ENCODE results near the gene AGMO. TPM values are rescaled to one million over a fixed set of nuclear protein-coding genes. Genes with fewer than 3 reads are reported as not detected.
A peak's percentile ranks its signal among the peaks of the same experiment; 100 is the strongest.

AGMO gene
- total RNA-seq (2021; ENCODE audit: unreplicated experiment) (not detected), Bru-seq, nascent RNA (percentile 4 among the genes with signal in this experiment), BruChase-seq, experiment 1, labeled RNA remaining after a 2-hour chase (percentile 8 among the genes with signal in this experiment), BruChase-seq, experiment 2, labeled RNA remaining after a 6-hour chase (percentile 7 among the genes with signal in this experiment)
- polyA plus RNA-seq (2012; ENCODE audit: insufficient read length): not detected
- long read RNA-seq: 0 reads

DNA sequence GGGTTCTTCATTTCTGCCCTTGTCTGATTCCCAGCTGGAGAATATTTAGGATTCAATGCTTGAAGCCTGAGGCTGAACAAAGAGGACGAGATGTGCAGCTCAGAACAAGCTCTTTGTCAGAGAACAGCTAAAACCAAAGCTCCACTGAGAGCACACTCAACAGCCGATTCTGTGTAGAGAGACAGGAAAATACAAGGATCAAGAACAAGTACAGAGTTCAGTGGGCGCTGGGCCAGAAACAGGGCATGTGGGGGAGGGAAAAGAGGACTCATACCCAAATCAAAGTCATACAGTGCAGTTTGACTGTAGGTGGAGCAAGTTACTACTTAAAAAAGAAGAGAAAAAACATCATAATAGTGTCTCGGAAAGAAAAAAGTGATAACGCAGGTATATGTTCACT is at the start of gene AGMO:
Gene AGMO (minus strand): TSS at position 181 of the 400 bp plus-strand sequence.
- TF ChIP-seq TCF7L2 (IDR thresholded peaks at IDR 0.05; ENCODE audit: low read depth, low read length): no peak
- TF ChIP-seq, protein P1, sequence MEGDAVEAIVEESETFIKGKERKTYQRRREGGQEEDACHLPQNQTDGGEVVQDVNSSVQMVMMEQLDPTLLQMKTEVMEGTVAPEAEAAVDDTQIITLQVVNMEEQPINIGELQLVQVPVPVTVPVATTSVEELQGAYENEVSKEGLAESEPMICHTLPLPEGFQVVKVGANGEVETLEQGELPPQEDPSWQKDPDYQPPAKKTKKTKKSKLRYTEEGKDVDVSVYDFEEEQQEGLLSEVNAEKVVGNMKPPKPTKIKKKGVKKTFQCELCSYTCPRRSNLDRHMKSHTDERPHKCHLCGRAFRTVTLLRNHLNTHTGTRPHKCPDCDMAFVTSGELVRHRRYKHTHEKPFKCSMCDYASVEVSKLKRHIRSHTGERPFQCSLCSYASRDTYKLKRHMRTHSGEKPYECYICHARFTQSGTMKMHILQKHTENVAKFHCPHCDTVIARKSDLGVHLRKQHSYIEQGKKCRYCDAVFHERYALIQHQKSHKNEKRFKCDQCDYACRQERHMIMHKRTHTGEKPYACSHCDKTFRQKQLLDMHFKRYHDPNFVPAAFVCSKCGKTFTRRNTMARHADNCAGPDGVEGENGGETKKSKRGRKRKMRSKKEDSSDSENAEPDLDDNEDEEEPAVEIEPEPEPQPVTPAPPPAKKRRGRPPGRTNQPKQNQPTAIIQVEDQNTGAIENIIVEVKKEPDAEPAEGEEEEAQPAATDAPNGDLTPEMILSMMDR (IDR thresholded peaks at IDR 0.05): no peak
- TF ChIP-seq REST (IDR thresholded peaks at IDR 0.05; ENCODE audit: insufficient read depth in 1 of 2, low read depth in 2 of 2, low read length in 1 of 2): no peak
- TF ChIP-seq POLR2AphosphoS5 (IDR thresholded peaks at IDR 0.05; ENCODE audit: low read depth, low read length): no peak
- TF ChIP-seq SIN3A (IDR thresholded peaks at IDR 0.05; ENCODE audit: borderline replicate concordance, insufficient read depth, low read depth, low read length): no peak
- ChIA-PET POLR2A (no interaction called here), CTCF (no interaction called here)
- no TSS peak for BruUV-seq (replicated peaks)
- ATAC-seq: no peak
- H3K36me3 ChIP-seq (ENCODE audit: control insufficient read depth, insufficient read depth, low read length): no peaks in the 10 kb centered on the region
- H3K9me3 ChIP-seq (ENCODE audit: control insufficient read depth, insufficient read depth, low read depth, low read length): no peaks in the 10 kb centered on the region
- in situ Hi-C loops (cut with HindIII; ENCODE audit: low pct_unique_long_range_greater_than_20kb, low sequenced_read_pairs) (no loop called here), intact Hi-C loops (cut with micrococcal nuclease; ENCODE audit: unreplicated experiment) (no loop called here)
- no peaks in the 10 kb centered on the region; the same call in 1 of the 2 replicates for H3K4me1 ChIP-seq (ENCODE audit: control insufficient read depth, insufficient read depth, low read length)
- no peak within 1 kb of the TSS for H3K4me3 ChIP-seq (ENCODE audit: low read depth in 2 of 2, low read length in 2 of 2)
- no peaks in the 10 kb centered on the region for H3K27me3 ChIP-seq (ENCODE audit: control insufficient read depth, insufficient read depth, low read length)
- H3K27ac ChIP-seq (ENCODE audit: low read length): no peak within 1 kb of the TSS
- DNase-seq (ENCODE audit: low read depth, low spot score): no peak

- in situ Hi-C loops (cut with HindIII; ENCODE audit: low pct_unique_long_range_greater_than_20kb, low sequenced_read_pairs): no loop called here
- H3K9me3 ChIP-seq (ENCODE audit: control insufficient read depth, insufficient read depth, low read depth, low read length): peaks cover 4% of the 10 kb centered on the region; the same call in 1 of the 2 replicates
- BruUV-seq (replicated peaks): no TSS peak
- ChIA-PET CTCF (no interaction called here), POLR2A (no interaction called here)
- ATAC-seq (no peak), DNase-seq (ENCODE audit: low read depth, low spot score) (no peak)
- H3K27ac ChIP-seq (ENCODE audit: low read length): no peak overlapping the region
- intact Hi-C loops (cut with micrococcal nuclease; ENCODE audit: unreplicated experiment): no loop called here
- no peaks in the 10 kb centered on the region for H3K27me3 ChIP-seq (ENCODE audit: control insufficient read depth, insufficient read depth, low read length)
- TF ChIP-seq POLR2AphosphoS5 (IDR thresholded peaks at IDR 0.05; ENCODE audit: low read depth, low read length): no peak
- TF ChIP-seq SIN3A (IDR thresholded peaks at IDR 0.05; ENCODE audit: borderline replicate concordance, insufficient read depth, low read depth, low read length): no peak
- H3K36me3 ChIP-seq (ENCODE audit: control insufficient read depth, insufficient read depth, low read length): no peaks in the 10 kb centered on the region
- no peak overlapping the region for H3K4me3 ChIP-seq (ENCODE audit: low read depth in 2 of 2, low read length in 2 of 2)
- no peaks in the 10 kb centered on the region for H3K4me1 ChIP-seq (ENCODE audit: control insufficient read depth, insufficient read depth, low read length)
Observed at GRCh38 chr7:15610503-15610902, 48.7 kb upstream of the AGMO start.

DNA sequence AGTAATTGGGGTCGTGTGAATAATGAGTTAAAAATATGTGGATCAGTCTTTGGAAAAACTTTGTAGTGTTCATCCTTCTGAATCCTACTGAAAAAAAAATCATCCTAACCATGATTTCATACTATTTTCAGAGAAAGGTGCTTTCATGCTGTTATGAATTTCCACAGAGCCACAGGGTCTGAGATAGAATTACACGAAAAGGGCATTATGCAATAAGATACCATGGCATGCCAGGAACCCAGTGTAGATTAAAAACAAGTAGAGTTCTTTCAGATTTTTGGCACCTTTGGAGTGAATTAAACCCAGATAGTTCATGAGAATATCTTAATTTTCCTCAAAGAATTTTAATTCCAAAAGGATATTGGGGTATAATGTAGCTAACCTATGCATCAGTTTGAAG is 47.5 kb upstream of the AGMO start:
- no peak for DNase-seq (ENCODE audit: low read depth, low spot score)
- TF ChIP-seq, protein P1 (IDR thresholded peaks at IDR 0.05): no peak
- TF ChIP-seq TCF7L2 (IDR thresholded peaks at IDR 0.05; ENCODE audit: low read depth, low read length) (no peak), SIN3A (IDR thresholded peaks at IDR 0.05; ENCODE audit: borderline replicate concordance, insufficient read depth, low read depth, low read length) (no peak)
- Histone ChIP-seq H3K36me3 (ENCODE audit: control insufficient read depth, insufficient read depth, low read length) (no peaks in the 10 kb centered on the region), H3K4me1 (ENCODE audit: control insufficient read depth, insufficient read depth, low read length) (no peaks in the 10 kb centered on the region), H3K27ac (ENCODE audit: low read length) (no peak overlapping the region), H3K9me3 (ENCODE audit: control insufficient read depth, insufficient read depth, low read depth, low read length) (peaks cover 4% of the 10 kb centered on the region; the same call in 1 of the 2 replicates), H3K4me3 (ENCODE audit: low read depth in 2 of 2, low read length in 2 of 2) (no peak overlapping the region), H3K27me3 (ENCODE audit: control insufficient read depth, insufficient read depth, low read length) (no peaks in the 10 kb centered on the region)
- ChIA-PET CTCF (interaction anchor here (0.7 kb wide), 1 partner anchor 593 kb away, joined by 3 read pairs; no protein-coding TSS in a partner anchor), POLR2A (no interaction called here)
- in situ Hi-C loops (cut with HindIII; ENCODE audit: low pct_unique_long_range_greater_than_20kb, low sequenced_read_pairs): no loop called here
- no TSS peak for BruUV-seq (replicated peaks)
- intact Hi-C loops (cut with micrococcal nuclease; ENCODE audit: unreplicated experiment): no loop called here
- ATAC-seq: no peak

Measured in Panc1 (cell line).